GM18873 (cell line): ENCODE measurements around the gene SIVA1.

ENCODE experiments used
- ATAC-seq: cut with Tn5 transposase; IDR thresholded peaks from one replicate; pipeline ENCODE4 v1.9.1; 2021; ENCODE audit warnings: mild to moderate bottlenecking, moderate library complexity, moderate number of reproducible peaks; ENCODE audit not compliant: unreplicated experiment, low FRiP score

The SIVA1 gene, protein sequence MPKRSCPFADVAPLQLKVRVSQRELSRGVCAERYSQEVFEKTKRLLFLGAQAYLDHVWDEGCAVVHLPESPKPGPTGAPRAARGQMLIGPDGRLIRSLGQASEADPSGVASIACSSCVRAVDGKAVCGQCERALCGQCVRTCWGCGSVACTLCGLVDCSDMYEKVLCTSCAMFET

GRCh38 chr14:104752735-104753527 is at the start of gene SIVA1:
Gene SIVA1, plus strand, starts transcription at chr14:104753147. Its CDS starts 55 bp downstream, at chr14:104753202.
- ATAC-seq, result peak; percentile 85

DNA sequence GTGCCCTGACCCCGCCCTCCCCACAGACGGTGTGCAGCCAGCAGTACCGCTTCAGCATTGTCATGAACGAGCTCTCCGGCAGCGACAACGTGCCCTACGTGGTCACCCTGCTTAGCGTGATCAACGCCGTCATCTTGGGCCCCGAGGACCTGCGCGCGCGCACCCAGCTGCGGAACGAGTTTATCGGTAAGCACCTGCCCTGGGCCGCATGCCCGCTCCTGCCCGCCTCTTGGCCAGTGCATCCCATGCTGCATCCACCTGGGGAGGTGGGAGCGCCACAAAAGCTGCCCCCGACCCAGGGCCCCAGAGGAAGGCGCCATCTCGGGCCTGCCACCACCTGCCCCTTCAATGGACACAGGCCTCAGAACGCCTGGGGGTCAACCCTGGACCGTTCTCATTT is 49.7 kb upstream of the SIVA1 start:
- no peak for ATAC-seq

DNA sequence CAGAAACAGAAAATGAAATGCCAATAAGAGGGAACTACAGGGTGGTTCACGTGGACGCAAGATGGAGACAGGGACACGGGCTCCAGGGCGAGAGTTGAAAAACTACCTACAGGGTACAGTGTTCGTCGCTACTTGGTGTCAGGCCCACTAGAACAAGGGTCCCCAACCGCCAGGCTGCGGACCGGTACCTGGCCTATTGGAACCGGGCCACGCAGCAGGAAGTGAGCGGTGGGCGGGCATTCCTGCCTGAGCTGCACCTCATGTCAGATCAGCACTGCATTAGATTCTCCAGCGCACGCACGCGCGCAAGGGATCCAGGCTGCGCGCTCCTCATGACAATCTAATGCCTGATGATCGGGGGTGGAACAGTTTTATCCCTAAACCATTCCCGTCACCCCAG is 48.7 kb upstream of the SIVA1 start:
- no peak for ATAC-seq

DNA sequence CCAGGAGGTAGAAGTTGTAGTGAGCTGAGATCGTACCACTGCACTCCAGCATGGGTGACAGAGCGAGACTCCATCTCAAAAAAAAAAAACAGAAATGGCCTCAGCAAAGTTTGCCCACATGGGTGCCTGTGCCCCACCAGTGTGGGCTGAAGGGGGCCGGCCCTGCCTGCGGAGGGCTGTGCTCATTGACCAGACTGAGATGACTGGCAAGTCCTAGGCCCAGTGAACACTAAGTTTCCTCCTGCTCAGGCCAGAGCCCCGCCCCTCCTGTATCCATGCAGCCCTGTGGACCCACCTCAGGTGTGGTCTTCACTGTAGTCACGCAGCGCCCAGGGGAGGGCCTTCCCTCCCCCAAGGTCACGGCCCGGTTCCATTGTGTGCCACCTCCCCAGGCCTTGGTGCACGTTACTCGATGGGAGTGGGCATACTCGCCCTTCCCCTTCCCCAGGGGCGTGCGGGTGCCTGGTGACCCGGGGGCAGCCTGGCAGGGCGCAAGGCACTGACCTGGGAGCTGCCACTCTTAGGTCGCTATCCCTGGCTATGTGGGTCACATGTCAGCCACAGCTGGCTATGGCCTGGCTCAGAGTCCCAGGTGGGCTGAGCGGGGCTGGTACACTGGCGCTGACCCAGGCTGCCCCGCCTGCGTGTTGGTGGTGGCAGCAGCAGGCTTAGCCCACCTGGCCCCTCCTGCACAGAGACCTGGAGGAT is 47.5 kb upstream of the SIVA1 start:
- ATAC-seq, result no peak

DNA sequence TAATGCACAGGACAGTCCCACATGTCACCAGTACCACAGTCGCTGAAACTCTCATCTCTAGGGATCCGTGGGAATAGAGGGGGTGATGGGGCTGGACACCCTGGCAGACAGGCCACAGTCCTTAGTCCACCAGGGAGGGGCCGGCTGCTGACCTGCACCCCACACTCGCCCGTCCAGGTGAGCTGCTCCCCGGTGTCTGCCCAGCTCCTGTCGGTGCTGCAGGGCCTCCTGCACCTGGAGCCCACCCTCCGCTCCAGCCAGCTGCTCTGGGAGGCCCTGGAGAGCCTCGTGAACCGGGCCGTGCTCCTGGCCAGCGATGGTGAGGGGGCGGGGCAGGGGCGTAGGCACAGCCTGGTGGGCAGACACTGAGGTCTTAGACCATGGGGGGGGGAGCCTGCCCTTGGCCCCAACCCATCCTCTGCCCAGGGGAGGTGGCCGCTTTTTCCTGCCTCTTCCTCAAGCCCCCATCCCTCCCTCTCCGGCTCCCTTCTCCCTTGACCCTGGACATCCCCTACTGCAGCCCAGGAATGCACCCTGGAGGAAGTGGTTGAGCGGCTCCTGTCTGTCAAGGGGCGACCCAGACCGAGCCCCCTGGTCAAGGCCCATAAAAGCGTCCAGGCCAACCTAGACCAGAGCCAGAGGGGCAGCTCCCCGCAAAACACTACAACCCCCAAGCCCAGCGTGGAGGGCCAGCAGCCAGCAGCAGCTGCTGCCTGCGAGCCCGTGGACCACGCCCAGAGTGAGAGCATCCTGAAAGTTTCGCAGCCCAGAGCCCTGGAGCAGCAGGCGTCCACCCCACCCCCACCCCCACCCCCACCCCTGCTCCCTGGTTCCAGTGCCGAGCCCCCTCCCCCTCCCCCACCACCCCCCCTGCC is 46.0 kb upstream of the SIVA1 start:
- ATAC-seq, result no peak

DNA sequence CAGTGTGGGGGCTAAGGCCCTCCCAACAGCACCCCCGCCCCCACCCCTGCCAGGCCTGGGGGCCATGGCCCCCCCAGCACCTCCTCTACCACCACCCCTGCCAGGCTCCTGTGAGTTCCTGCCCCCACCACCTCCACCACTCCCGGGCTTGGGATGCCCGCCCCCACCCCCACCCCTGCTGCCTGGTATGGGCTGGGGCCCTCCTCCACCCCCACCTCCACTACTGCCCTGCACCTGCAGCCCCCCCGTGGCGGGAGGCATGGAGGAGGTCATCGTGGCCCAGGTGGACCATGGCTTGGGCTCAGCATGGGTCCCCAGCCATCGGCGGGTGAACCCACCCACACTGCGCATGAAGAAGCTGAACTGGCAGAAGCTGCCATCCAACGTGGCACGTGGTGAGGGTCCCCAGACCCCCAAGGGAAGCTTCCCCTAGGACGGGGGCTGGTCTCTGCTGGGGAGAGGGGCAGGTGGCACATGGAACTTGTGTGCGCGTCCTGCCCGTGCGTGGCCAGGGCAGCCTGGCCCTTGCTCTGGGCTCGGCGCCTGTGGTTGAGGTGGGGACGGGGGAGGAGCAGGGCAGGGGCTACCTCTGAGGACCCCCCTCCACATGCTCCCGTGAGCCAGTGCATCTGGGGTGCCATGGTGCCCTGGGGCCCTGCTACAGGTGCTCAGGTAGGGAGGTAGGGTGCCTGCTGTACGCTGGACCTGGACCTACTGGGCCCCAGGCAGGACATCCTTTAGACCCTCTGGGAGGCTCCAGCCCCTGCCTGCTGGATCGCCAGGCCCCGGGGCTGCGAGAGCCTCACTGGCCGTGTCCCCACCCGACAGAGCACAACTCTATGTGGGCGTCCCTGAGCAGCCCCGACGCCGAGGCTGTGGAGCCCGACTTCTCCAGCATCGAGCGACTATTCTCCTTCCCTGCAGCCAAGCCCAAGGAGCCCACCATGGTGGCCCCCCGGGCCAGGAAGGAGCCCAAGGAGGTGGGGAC is 45.0 kb upstream of the SIVA1 start:
- no peak for ATAC-seq

- no peak for ATAC-seq
Observed at GRCh38 chr14:104708606-104709268, 44.2 kb upstream of the SIVA1 start.

DNA sequence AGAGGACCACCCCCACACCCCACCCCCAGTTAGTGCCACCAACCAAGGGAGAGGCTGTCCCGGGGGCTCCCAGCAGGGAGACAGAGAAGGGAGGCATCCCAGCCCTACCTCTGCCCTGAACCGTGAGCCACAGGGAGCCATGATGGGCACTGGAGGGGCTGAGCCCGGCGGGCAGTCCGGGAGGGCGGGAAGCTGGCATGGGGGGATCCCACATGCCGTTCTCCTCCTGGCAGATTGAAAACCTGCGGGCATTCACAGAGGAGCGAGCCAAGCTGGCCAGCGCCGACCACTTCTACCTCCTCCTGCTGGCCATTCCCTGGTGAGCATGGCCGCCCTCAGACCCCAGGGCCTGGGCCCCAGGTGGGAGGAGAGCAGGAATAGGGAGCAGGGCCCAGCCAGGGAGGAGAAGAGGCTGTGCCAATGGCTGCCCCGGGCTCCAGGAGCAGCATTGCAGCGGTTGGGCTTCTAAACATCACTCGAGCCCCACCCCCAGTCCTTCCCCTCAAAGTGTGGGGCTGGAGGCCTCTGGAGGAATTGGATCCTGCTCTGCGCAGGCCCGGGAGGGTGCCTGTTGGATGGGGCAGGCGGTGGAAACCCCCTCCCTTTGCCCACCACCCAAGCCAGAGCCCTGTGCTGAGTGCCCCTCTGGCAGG is 43.4 kb upstream of the SIVA1 start:
- ATAC-seq, result no peak

GRCh38 chr14:104710071-104710735 is 42.7 kb upstream of the SIVA1 start:
- no peak for ATAC-seq

- no peak for ATAC-seq
Observed at GRCh38 chr14:104712881-104713734, 39.8 kb upstream of the SIVA1 start.

- no peak for ATAC-seq
Observed at GRCh38 chr14:104714066-104714465, 38.9 kb upstream of the SIVA1 start.

- no peak for ATAC-seq
Observed at GRCh38 chr14:104714681-104715080, 38.3 kb upstream of the SIVA1 start.

- no peak for ATAC-seq
Observed at GRCh38 chr14:104715416-104715815, 37.5 kb upstream of the SIVA1 start.

GRCh38 chr14:104715871-104716270 is 37.1 kb upstream of the SIVA1 start:
- no peak for ATAC-seq

GRCh38 chr14:104717137-104717536 is 35.8 kb upstream of the SIVA1 start:
- no peak for ATAC-seq

DNA sequence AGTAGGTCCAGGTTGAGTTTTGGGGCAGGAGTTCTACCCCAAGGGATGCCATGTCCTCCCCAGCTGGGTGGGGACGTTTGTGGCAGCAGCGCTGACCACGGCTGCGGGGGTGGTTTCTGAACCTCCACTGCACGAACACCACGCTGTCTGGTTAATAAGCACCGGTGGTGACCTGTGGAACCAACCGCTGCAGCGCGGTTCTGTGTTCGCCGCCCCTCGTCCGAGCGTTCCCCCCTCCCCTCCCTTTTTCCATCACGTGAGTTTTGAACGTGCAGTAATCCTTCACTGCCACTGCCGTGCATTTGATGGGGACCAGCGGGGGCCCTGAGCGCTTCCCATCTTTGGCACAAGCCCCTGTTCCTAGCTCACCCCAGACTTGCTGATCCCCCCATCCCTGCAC is 35.3 kb upstream of the SIVA1 start:
- ATAC-seq, result no peak

DNA sequence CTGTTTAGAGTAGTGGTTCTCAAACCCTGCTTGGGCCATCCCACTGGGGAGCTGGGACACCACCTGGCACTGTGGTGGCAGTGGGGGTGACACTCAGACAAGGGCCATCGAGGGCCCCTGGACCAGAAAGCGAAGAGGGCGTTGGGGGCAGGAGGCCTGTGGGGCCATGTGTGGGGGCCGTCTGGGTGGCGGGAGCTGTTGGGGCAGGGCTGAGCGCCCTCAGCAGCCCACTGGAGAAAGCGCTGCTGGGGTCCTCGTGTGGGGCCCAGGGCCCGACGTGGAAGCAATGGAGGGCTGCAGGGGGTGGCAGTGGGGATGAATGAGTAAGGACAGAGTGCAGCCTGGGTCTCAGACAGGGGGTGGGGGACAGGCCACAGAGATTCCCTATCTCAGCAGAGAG is 34.8 kb upstream of the SIVA1 start:
- no peak for ATAC-seq
